DOHH2 (cell line): ENCODE measurements around the gene SAMD4A.

Experiments
- EZH2phosphoT487 ChIP-seq: fragments of 200-600 bp; sonication (generic); IDR thresholded peaks from 2 replicates; pipeline ENCODE4 v1.6.1; 2017; ENCODE audit warnings: borderline replicate concordance, mild to moderate bottlenecking, antibody characterized with exemption, low read length, moderate library complexity, mixed read lengths
- TF ChIP-seq, protein P1 (sequence below): fragments of 200-600 bp; sonication (generic); IDR thresholded peaks from one replicate; pipeline ENCODE4 v1.5.1; 2014; ENCODE audit warnings: antibody characterized with exemption, mild to moderate bottlenecking, low read depth, low read length; ENCODE audit not compliant: poor library complexity, severe bottlenecking

DNA sequence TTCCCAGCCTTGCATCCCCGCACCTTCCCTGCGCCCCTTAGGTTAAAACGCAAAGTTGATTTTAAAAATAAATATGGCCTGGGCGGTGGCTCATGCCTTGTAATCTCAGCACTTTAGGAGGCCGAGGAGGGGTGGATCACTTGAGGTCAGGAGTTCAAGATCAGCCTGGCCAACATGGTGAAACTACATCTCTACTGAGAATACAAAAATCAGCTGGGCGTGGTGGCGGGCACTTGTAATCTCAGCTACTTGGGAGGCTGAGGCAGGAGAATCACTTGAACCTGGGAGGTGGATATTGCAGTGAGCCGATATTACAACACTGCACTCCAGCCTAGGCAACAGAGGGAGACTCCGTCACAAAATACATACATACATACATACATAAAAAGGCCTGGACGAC is 239.7 kb downstream of the SAMD4A start:
- TF ChIP-seq, protein P1, sequence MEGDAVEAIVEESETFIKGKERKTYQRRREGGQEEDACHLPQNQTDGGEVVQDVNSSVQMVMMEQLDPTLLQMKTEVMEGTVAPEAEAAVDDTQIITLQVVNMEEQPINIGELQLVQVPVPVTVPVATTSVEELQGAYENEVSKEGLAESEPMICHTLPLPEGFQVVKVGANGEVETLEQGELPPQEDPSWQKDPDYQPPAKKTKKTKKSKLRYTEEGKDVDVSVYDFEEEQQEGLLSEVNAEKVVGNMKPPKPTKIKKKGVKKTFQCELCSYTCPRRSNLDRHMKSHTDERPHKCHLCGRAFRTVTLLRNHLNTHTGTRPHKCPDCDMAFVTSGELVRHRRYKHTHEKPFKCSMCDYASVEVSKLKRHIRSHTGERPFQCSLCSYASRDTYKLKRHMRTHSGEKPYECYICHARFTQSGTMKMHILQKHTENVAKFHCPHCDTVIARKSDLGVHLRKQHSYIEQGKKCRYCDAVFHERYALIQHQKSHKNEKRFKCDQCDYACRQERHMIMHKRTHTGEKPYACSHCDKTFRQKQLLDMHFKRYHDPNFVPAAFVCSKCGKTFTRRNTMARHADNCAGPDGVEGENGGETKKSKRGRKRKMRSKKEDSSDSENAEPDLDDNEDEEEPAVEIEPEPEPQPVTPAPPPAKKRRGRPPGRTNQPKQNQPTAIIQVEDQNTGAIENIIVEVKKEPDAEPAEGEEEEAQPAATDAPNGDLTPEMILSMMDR = no peak
- TF ChIP-seq EZH2phosphoT487 = no peak
